Gastrocnemius medialis (tissue), 4 donors: ENCODE data around the gene RABGAP1. TPM values are rescaled to one million over a fixed set of nuclear protein-coding genes. Genes with fewer than 3 reads are reported as not detected.
"Not testable (repeated sequence)": the region's sequence is repeated elsewhere in the genome, so short reads cannot be mapped to it uniquely, and the experiment has no call there.

ENCODE experiments used
- ATAC-seq, 2 donors: fragments of 150-250 bp; one replicate each; pipeline ENCODE4 v1.9.1; 2016
- DNase-seq, 2 donors: peaks; one replicate each; pipeline ENCODE4 v3.0.0-alpha.2; 2019
- H3K27ac ChIP-seq, 4 donors: fragments of 200-600 bp; sonication (generic); 1 replicate in 1 of 4; 2 replicates in 3 of 4; pipeline ENCODE4 v1.5.1; 2016 to 2018; ENCODE audit warnings: mild to moderate bottlenecking in 2 of 4, moderate library complexity in 1 of 4
- H3K27me3 ChIP-seq, 3 donors: fragments of 200-600 bp; sonication (generic) in 2 of 3; 1 replicate in 1 of 3; 2 replicates in 2 of 3; pipeline versions ENCODE4 v1.5.1 to v1.6.0; 2016 to 2019; ENCODE audit warnings: mild to moderate bottlenecking in 1 of 3, moderate library complexity in 1 of 3
- H3K36me3 ChIP-seq, 2 donors: fragments of 200-600 bp; sonication (generic) in 1 of 2; one replicate each; pipeline ENCODE4 v1.5.1; 2017 to 2018
- H3K4me1 ChIP-seq, 2 donors: fragments of 200-600 bp; sonication (generic) in 1 of 2; one replicate each; pipeline ENCODE4 v1.5.1; 2016 to 2017; ENCODE audit warnings: mild to moderate bottlenecking in 2 of 2
- H3K4me3 ChIP-seq, 4 donors: fragments of 200-600 bp; sonication (generic) in 3 of 4; 1 replicate in 1 of 4; 2 replicates in 3 of 4; pipeline ENCODE4 v1.5.1; 2016 to 2019; ENCODE audit warnings: mild to moderate bottlenecking in 2 of 4
- H3K9me3 ChIP-seq, 3 donors: fragments of 200-600 bp; sonication (generic) in 2 of 3; 1 replicate in 1 of 3; 2 replicates in 2 of 3; pipeline ENCODE4 v1.5.1; 2016 to 2019
- POLR2A ChIP-seq, 2 donors: fragments of 450-650 bp; IDR thresholded peaks; one replicate each; pipeline ENCODE4 v1.6.1; 2017; ENCODE audit warnings: antibody characterized with exemption in 2 of 2, mild to moderate bottlenecking in 2 of 2, moderate library complexity in 2 of 2
- in situ Hi-C, 4 donors: fragments of 200-750 bp; cut with MboI; loops; one replicate each; pipeline versions ENCODE4 v1.15.0 to v1.8.0; 2017; ENCODE audit warnings: low sequenced_read_pairs in 4 of 4
- intact Hi-C: fragments of 100-400 bp; cut with DNase I; formaldehyde crosslinking; loops from one replicate; pipeline ENCODE4 v1.15.1; 2023; ENCODE audit warnings: low total_unique reads
- total RNA-seq, 4 donors: library from RNA; depleted of rRNA; stranded (reverse); fragments of >200 nt; gene quantifications; one replicate each; pipeline versions ENCODE4 v1.1.0 to v1.2.3, GENCODE V29; 2016
- TF ChIP-seq, protein P1 (sequence below), 5 experiments: fragments of 450-650 bp in 3 of 5; fragments of 200-600 bp in 2 of 5; sonication (generic) in 2 of 5; IDR thresholded peaks in 4 of 5; conservative IDR thresholded peaks in 1 of 5; 1 replicate in 4 of 5; 2 replicates in 1 of 5; pipeline ENCODE4 v1.5.1; 2016 to 2019; ENCODE audit warnings: antibody characterized with exemption in 5 of 5, mild to moderate bottlenecking in 3 of 5, moderate library complexity in 3 of 5

Gene RABGAP1
- total RNA-seq, 4 donors from 2014 or later, result 23.7 to 33.8 (median 26.6) TPM

- Histone ChIP-seq H3K4me1 (peaks cover 21 to 36% of the 10 kb centered on the region in 2 donors), H3K4me3 (peak within 1 kb of the TSS; percentile 73 to 91 (median 80)), H3K36me3 (no peaks in the 10 kb centered on the region), H3K9me3 (no peaks in the 10 kb centered on the region), H3K27ac (peak within 1 kb of the TSS; percentile 82 to 93 (median 88)), H3K27me3 (no peaks in the 10 kb centered on the region)
- intact Hi-C loops, result loop anchor here (1.0 to 10.0 kb wide), 6 partner anchors 8 to 810 kb away; partner anchors contain the start of genes PDCL, TTLL11, ZBTB26 and ZBTB6
- in situ Hi-C loops, result no loop called here
- DNase-seq, result peak; percentile 98 to 99
- peak; percentile 96 to 97 for ATAC-seq
- TF ChIP-seq, protein P1, sequence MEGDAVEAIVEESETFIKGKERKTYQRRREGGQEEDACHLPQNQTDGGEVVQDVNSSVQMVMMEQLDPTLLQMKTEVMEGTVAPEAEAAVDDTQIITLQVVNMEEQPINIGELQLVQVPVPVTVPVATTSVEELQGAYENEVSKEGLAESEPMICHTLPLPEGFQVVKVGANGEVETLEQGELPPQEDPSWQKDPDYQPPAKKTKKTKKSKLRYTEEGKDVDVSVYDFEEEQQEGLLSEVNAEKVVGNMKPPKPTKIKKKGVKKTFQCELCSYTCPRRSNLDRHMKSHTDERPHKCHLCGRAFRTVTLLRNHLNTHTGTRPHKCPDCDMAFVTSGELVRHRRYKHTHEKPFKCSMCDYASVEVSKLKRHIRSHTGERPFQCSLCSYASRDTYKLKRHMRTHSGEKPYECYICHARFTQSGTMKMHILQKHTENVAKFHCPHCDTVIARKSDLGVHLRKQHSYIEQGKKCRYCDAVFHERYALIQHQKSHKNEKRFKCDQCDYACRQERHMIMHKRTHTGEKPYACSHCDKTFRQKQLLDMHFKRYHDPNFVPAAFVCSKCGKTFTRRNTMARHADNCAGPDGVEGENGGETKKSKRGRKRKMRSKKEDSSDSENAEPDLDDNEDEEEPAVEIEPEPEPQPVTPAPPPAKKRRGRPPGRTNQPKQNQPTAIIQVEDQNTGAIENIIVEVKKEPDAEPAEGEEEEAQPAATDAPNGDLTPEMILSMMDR (IDR thresholded peaks at IDR 0.05 in 4 of 5, conservative IDR thresholded peaks at IDR 0.05 in 1 of 5), result no peak
- TF ChIP-seq POLR2A (IDR thresholded peaks at IDR 0.05), result peak; percentile 96
Observed at GRCh38 chr9:122904823-122905710, 35.8 kb upstream of the RABGAP1 start, which contains the start of gene RC3H2. Gene RC3H2, minus strand, starts transcription at chr9:122905359. Its CDS starts 7,850 bp downstream, at chr9:122897509.

GRCh38 chr9:122906122-122906521 lies 34.7 kb upstream of the RABGAP1 start:
- ATAC-seq, H3K36me3 ChIP-seq, in situ Hi-C loops, H3K9me3 ChIP-seq, H3K27ac ChIP-seq, DNase-seq, H3K27me3 ChIP-seq, H3K4me3 ChIP-seq: not testable (repeated sequence)
- intact Hi-C loops, result loop anchor here (10.0 kb wide), 1 partner anchor 811 kb away; the partner anchor contains the start of gene TTLL11
- peaks cover 16 to 29% of the 10 kb centered on the region in 2 donors for H3K4me1 ChIP-seq

DNA sequence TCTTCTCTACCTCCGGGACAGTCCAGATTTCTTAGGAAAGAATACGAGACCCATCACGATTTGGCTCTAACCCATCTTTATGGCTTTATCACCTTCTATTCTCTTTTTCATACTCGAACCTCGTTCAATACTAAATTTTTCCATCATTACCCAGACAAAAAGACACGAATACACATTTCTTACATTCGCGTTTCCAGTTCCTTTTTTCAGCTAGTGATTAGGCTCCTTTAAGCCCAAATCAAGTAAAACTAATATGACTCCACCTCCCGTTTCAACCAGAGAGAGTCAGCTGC lies 28.2 kb upstream of the RABGAP1 start:
- Histone ChIP-seq H3K27ac (peak overlapping the region; percentile 74 to 90 (median 83)), H3K4me3 (peak overlapping the region; percentile 67 to 99 (median 90)), H3K36me3 (peaks cover 0 to 14% of the 10 kb centered on the region in 2 donors), H3K27me3 (no peaks in the 10 kb centered on the region), H3K9me3 (no peaks in the 10 kb centered on the region), H3K4me1 (peaks cover 13 to 14% of the 10 kb centered on the region in 2 donors)
- TF ChIP-seq POLR2A (IDR thresholded peaks at IDR 0.05), result no peak
- TF ChIP-seq, protein P1 (IDR thresholded peaks at IDR 0.05 in 4 of 5, conservative IDR thresholded peaks at IDR 0.05 in 1 of 5), result no peak
- intact Hi-C loops (no loop called here), in situ Hi-C loops (no loop called here)
- no peak for ATAC-seq
- no peak for DNase-seq

GRCh38 chr9:122912964-122913673 lies 27.7 kb upstream of the RABGAP1 start, which contains the start of gene ZBTB6:
Gene ZBTB6, minus strand, starts transcription at chr9:122913323. Its CDS starts 1,251 bp downstream, at chr9:122912072.
- TF ChIP-seq, protein P1 (IDR thresholded peaks at IDR 0.05 in 4 of 5, conservative IDR thresholded peaks at IDR 0.05 in 1 of 5), result no peak
- TF ChIP-seq POLR2A (IDR thresholded peaks at IDR 0.05), result peak in 1 of 2 donors; percentile 40
- peaks cover 13 to 14% of the 10 kb centered on the region in 2 donors for H3K4me1 ChIP-seq
- ATAC-seq (peak; percentile 99), DNase-seq (peak; percentile 66 to 73)
- in situ Hi-C loops, result no loop called here
- H3K27ac ChIP-seq, result peak within 1 kb of the TSS; percentile 74 to 90 (median 83)
- peak within 1 kb of the TSS; percentile 67 to 99 (median 90) for H3K4me3 ChIP-seq
- H3K27me3 ChIP-seq, result no peaks in the 10 kb centered on the region
- intact Hi-C loops, result loop anchor here (1.0 kb wide), 2 partner anchors 8 to 18 kb away; partner anchors contain the start of genes RC3H2 and ZBTB26
- no peaks in the 10 kb centered on the region for H3K9me3 ChIP-seq
- peaks cover 0 to 14% of the 10 kb centered on the region in 2 donors for H3K36me3 ChIP-seq
